HFFc6 (cell line): Measurements from ENCODE around the gene PINK1. TPM values are rescaled to one million over a fixed set of nuclear protein-coding genes. Genes with fewer than 3 reads are reported as not detected.

ENCODE experiments used
- DNase-seq: peaks from one replicate; pipeline ENCODE4 v3.0.0-alpha.2; 2018
- H3K27ac Mint-ChIP-seq: 2 replicates; pipeline ENCODE4 v1.8.0; 2020; ENCODE audit warnings: mild to moderate bottlenecking, mixed read lengths
- H3K27me3 Mint-ChIP-seq: 2 replicates; pipeline ENCODE4 v1.8.0; 2021; ENCODE audit warnings: mild to moderate bottlenecking, moderate library complexity, mixed read lengths; ENCODE audit not compliant: insufficient read depth
- H3K36me3 Mint-ChIP-seq: 2 replicates; pipeline ENCODE4 v1.8.0; 2021; ENCODE audit warnings: low read depth, mixed read lengths
- H3K4me1 Mint-ChIP-seq: 2 replicates; pipeline ENCODE4 v1.8.0; 2020; ENCODE audit warnings: low read depth, mixed read lengths
- H3K4me3 Mint-ChIP-seq: 2 replicates; pipeline ENCODE4 v1.8.0; 2020; ENCODE audit warnings: mild to moderate bottlenecking, moderate library complexity, mixed read lengths
- H3K9me3 Mint-ChIP-seq: 2 replicates; pipeline ENCODE4 v1.8.0; 2020; ENCODE audit warnings: mild to moderate bottlenecking, mixed read lengths
- CTCF ChIP-seq: fragments of 200-600 bp; sonication (generic); IDR thresholded peaks from 2 replicates; pipeline ENCODE4 v1.5.0; 2021; ENCODE audit warnings: antibody characterized with exemption, mild to moderate bottlenecking
- total RNA-seq, 6 experiments: library from RNA; stranded (reverse); fragmentation: NEBNext Ultra II Directional; extraction: Animal tissue kit (Norgen Biotek cat#: 25700); gene quantifications; 2 replicates in 1 of 6; 3 replicates in 5 of 6; pipeline ENCODE4 v1.2.3, GENCODE V29; 2021

The PINK1 gene
- total RNA-seq, 6 experiments from 2014 or later, result 89.9 to 134 (median 99.1) TPM

DNA sequence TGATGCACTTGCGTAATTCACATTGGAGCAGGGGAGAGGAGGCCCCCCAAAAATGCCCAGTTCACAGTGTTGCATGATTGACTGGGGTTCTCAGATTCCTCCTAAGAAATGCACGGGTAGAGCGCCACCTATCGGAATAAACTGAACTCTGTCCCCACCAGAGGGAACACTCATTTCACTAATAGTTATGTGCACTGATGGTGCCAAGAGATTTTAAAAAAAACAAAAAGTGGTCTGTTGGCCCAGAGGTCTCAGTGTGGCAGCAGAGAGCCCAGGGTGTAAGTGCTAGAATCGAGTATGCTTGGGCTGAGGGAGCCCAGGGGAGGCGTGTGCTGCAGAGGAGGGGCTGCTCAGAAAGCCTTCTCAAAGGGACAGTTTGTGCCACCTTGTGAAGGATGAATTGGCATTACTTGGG, 6.9 kb downstream of the PINK1 start:
- DNase-seq, result peak; percentile 43
- Mint-ChIP-seq H3K4me3 (no peak overlapping the region), H3K9me3 (no peaks in the 10 kb centered on the region), H3K27me3 (peaks cover 2% of the 10 kb centered on the region), H3K27ac (peak overlapping the region; percentile 12; the same call in 1 of the 2 replicates), H3K36me3 (peaks cover 21% of the 10 kb centered on the region), H3K4me1 (peaks cover 30% of the 10 kb centered on the region)
- peak; percentile 97 for TF ChIP-seq CTCF

- Mint-ChIP-seq H3K4me3 (no peak overlapping the region), H3K27ac (no peak overlapping the region), H3K4me1 (peaks cover 15% of the 10 kb centered on the region), H3K9me3 (no peaks in the 10 kb centered on the region), H3K27me3 (peaks cover 2% of the 10 kb centered on the region), H3K36me3 (peaks cover 21% of the 10 kb centered on the region)
- no peak for DNase-seq
- no peak for TF ChIP-seq CTCF
These were observed 8.7 kb downstream of the PINK1 start for GRCh38 chr1:20641975-20642374.

DNA sequence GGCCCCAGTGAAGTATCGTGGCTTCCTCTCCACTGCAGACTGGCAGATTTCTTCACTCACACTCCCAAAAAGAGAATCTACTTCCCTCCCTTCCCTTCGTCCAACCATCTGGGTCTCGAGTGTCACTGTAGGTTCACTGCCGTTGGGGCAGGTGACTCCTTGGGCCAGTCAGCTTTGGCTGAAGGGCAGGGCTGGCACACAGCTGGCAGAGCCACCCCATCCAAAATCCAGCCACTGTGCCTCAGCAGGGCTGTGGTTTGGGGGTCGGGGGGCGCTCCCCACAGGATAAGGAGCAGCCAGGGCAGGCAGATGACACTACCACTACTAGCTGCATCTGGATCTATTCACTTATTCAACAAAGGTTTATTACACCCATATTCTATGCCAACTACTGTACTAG, 9.8 kb downstream of the PINK1 start:
- Mint-ChIP-seq H3K9me3 (no peaks in the 10 kb centered on the region), H3K4me3 (no peak overlapping the region), H3K27me3 (no peaks in the 10 kb centered on the region; the same call in none of the 2 replicates), H3K4me1 (peaks cover 15% of the 10 kb centered on the region), H3K27ac (peak overlapping the region; percentile 19), H3K36me3 (peaks cover 20% of the 10 kb centered on the region)
- no peak for TF ChIP-seq CTCF
- DNase-seq, result no peak

DNA sequence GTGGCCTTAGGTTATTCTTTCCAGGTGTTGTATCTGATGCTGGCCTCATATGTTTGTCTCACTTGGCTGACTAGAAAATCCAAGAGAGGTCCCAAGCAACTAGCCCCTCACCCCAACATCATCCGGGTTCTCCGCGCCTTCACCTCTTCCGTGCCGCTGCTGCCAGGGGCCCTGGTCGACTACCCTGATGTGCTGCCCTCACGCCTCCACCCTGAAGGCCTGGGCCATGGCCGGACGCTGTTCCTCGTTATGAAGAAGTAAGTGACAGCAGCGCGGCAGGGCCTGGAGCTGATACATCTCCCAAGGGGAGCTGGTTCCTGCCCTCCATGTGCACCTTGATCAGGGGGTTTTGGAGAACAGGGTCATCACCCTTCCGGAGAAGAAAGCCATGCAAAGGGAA, 11.2 kb downstream of the PINK1 start:
- TF ChIP-seq CTCF, result no peak
- no peaks in the 10 kb centered on the region; the same call in none of the 2 replicates for H3K27me3 Mint-ChIP-seq
- H3K36me3 Mint-ChIP-seq, result peaks cover 17% of the 10 kb centered on the region
- no peak overlapping the region for H3K27ac Mint-ChIP-seq
- H3K4me3 Mint-ChIP-seq, result no peak overlapping the region
- peaks cover 15% of the 10 kb centered on the region for H3K4me1 Mint-ChIP-seq
- H3K9me3 Mint-ChIP-seq, result no peaks in the 10 kb centered on the region
- DNase-seq, result no peak

DNA sequence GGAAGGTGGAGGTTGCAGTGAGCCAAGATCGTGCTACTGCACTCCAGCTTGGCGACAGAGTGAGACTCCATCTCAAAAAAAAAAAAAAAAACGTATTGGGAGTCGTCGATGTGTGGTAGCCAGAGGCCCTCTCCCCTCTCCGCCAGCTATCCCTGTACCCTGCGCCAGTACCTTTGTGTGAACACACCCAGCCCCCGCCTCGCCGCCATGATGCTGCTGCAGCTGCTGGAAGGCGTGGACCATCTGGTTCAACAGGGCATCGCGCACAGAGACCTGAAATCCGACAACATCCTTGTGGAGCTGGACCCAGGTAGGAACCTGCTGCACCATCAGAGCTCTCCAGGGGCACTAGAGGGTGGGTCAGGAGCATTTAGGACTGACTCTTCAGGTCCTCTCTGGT, 12.2 kb downstream of the PINK1 start:
- Mint-ChIP-seq H3K4me1 (peaks cover 15% of the 10 kb centered on the region), H3K9me3 (no peaks in the 10 kb centered on the region), H3K36me3 (peaks cover 17% of the 10 kb centered on the region), H3K27ac (no peak overlapping the region), H3K27me3 (no peaks in the 10 kb centered on the region; the same call in none of the 2 replicates), H3K4me3 (no peak overlapping the region)
- TF ChIP-seq CTCF, result no peak
- no peak for DNase-seq

- Mint-ChIP-seq H3K27me3 (peaks cover 2% of the 10 kb centered on the region), H3K36me3 (peaks cover 34% of the 10 kb centered on the region), H3K4me3 (no peak overlapping the region), H3K27ac (no peak overlapping the region), H3K4me1 (peaks cover 8% of the 10 kb centered on the region), H3K9me3 (no peaks in the 10 kb centered on the region)
- no peak for DNase-seq
- no peak for TF ChIP-seq CTCF
These were observed 15.2 kb downstream of the PINK1 start for GRCh38 chr1:20648438-20648837.
